Bronchial epithelial cell (primary cell): ENCODE results near the gene CACNA2D3. TPM values are rescaled to one million over a fixed set of nuclear protein-coding genes. Genes with fewer than 3 reads are reported as not detected.

Source experiments
- DNase-seq: peaks from one replicate; pipeline ENCODE4 v3.0.0-alpha.2; 2010; ENCODE audit warnings: low read depth
- FAIRE-seq: peaks from 2 replicates; lab custom pipeline; 2011; peaks lifted over from hg19 to GRCh38; lab: Jason Lieb, UNC
- H3K27me3 ChIP-seq: 2 replicates; pipeline ENCODE4 v1.5.1; 2011; ENCODE audit warnings: low read length; ENCODE audit not compliant: control insufficient read depth, insufficient read depth
- H3K36me3 ChIP-seq: 2 replicates; pipeline ENCODE4 v1.5.1; 2011; ENCODE audit warnings: low read length; ENCODE audit not compliant: control insufficient read depth, insufficient read depth
- H3K4me3 ChIP-seq: 2 replicates; pipeline ENCODE4 v1.5.1; 2011; ENCODE audit warnings: mild to moderate bottlenecking, low read depth, low read length, control low read depth
- total RNA-seq: library from RNA; depleted of rRNA; stranded (reverse); fragments of >200 nt; gene quantifications from 2 replicates; pipeline ENCODE4 v1.2.1, GENCODE V29; 2014
- TF ChIP-seq, protein P1 (sequence below): IDR thresholded peaks from 2 replicates; pipeline ENCODE4 v1.5.1; 2011; ENCODE audit warnings: mild to moderate bottlenecking, moderate library complexity, low read length, control low read depth, inconsistent platforms; ENCODE audit not compliant: insufficient read depth, severe bottlenecking

The CACNA2D3 gene
- total RNA-seq, 1 donor from 2014 or later = not detected

DNA sequence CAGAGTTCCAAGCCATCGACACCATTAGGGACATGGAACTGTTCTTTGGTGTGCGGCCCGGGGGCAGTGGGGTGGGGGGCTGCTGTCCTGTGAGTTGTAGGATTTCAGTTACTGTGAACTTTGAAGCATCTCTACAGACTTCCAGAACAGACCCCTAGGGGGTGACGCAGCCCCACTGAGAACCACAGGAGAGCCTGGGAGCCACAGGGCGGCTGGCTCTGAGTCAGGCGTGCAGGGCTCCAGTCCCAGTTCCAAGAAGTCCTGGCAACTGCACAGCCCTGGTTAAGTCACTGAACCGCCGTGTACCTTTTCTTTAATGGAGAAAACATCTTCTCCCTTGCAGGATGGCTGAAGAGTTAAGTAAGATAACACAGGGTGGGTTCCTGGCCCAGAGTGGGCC lies 829.1 kb downstream of the CACNA2D3 start:
- peak; percentile 35 for DNase-seq
- no peak overlapping the region for H3K4me3 ChIP-seq
- no peaks in the 10 kb centered on the region for H3K36me3 ChIP-seq
- TF ChIP-seq, protein P1, sequence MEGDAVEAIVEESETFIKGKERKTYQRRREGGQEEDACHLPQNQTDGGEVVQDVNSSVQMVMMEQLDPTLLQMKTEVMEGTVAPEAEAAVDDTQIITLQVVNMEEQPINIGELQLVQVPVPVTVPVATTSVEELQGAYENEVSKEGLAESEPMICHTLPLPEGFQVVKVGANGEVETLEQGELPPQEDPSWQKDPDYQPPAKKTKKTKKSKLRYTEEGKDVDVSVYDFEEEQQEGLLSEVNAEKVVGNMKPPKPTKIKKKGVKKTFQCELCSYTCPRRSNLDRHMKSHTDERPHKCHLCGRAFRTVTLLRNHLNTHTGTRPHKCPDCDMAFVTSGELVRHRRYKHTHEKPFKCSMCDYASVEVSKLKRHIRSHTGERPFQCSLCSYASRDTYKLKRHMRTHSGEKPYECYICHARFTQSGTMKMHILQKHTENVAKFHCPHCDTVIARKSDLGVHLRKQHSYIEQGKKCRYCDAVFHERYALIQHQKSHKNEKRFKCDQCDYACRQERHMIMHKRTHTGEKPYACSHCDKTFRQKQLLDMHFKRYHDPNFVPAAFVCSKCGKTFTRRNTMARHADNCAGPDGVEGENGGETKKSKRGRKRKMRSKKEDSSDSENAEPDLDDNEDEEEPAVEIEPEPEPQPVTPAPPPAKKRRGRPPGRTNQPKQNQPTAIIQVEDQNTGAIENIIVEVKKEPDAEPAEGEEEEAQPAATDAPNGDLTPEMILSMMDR = peak; percentile 27
- no peak for FAIRE-seq
- no peaks in the 10 kb centered on the region for H3K27me3 ChIP-seq

GRCh38 chr3:54954022-54954421 lies 831.7 kb downstream of the CACNA2D3 start:
- Histone ChIP-seq H3K4me3 (no peak overlapping the region), H3K27me3 (no peaks in the 10 kb centered on the region), H3K36me3 (no peaks in the 10 kb centered on the region)
- no peak for FAIRE-seq
- TF ChIP-seq, protein P1 = no peak
- DNase-seq = peak; percentile 43

DNA sequence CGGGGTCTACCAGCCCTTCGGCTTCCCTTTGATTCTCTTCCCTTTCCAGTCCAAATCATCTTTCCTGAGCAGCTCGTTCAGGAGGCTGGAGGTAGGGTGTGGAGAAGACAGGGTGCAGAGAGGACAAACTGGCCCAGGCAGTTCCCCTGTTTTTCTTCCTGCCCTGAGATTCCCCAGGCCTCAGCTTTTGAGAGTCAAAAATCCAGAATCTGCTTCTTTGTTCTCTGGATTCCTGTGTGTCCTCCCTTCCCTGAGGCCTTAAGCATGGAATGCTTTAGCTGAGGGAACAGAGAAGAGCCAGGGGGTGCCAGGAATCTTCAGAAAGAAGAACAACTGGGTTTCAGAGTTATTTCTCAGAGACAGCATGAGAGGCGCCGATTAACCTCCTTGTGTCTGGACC lies 832.2 kb downstream of the CACNA2D3 start:
- H3K4me3 ChIP-seq = no peak overlapping the region
- FAIRE-seq (no peak), DNase-seq (no peak)
- TF ChIP-seq, protein P1 = no peak
- no peaks in the 10 kb centered on the region for H3K36me3 ChIP-seq
- H3K27me3 ChIP-seq = no peaks in the 10 kb centered on the region

GRCh38 chr3:54955496-54955895 lies 833.1 kb downstream of the CACNA2D3 start:
- no peaks in the 10 kb centered on the region for H3K36me3 ChIP-seq
- H3K4me3 ChIP-seq = no peak overlapping the region
- H3K27me3 ChIP-seq = no peaks in the 10 kb centered on the region
- FAIRE-seq (no peak), DNase-seq (no peak)
- TF ChIP-seq, protein P1 = no peak

DNA sequence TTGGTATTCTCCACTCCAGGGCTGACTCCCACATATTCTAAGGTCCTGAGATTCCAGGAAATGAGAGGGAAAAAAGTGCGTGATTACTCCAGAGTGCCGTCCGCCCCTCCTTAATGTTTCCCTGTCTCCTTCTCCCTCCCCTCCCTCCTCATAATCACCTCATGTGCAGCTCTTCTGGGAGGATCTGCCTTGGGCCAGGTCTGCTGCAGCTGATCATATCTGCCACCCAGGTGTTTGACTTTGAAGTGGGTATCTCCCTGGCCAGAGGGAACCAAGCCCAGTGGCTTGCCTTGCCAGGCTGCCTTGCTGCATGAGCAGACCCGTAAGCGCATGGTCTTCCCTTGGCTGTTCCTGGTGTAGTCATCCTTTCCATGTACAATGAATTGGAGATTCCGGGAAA lies 833.6 kb downstream of the CACNA2D3 start:
- no peak for FAIRE-seq
- no peak for DNase-seq
- TF ChIP-seq, protein P1 = no peak
- no peaks in the 10 kb centered on the region for H3K27me3 ChIP-seq
- no peaks in the 10 kb centered on the region for H3K36me3 ChIP-seq
- H3K4me3 ChIP-seq = no peak overlapping the region

DNA sequence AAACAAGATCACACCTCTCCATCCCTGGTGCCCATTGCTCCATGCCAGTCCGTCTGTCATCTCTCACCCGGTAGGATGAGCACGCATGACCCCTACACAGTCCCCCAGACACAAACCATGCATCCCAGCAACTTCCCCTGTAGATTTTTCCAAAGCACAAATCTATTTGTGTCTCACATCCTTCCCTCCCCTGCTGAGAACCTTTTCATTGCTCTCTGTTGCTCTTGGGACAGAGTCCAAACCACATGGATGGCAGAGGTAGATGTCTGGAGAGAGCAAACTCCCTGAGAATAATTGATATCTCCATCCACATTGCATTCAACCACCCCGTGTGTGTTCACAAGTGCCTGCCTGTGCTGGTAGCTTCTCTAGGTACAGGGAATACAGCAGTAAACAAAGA lies 835.4 kb downstream of the CACNA2D3 start:
- Histone ChIP-seq H3K4me3 (no peak overlapping the region), H3K27me3 (no peaks in the 10 kb centered on the region), H3K36me3 (no peaks in the 10 kb centered on the region)
- DNase-seq = no peak
- TF ChIP-seq, protein P1 = no peak
- no peak for FAIRE-seq
